GM21528 (cell line): Measurements from ENCODE around the gene MAPK7.

Experiments used
- ATAC-seq: cut with Tn5 transposase; IDR thresholded peaks from one replicate; pipeline ENCODE4 v1.9.1; 2021; ENCODE audit warnings: mild to moderate bottlenecking, moderate library complexity; ENCODE audit not compliant: unreplicated experiment, low FRiP score

Gene MAPK7

DNA sequence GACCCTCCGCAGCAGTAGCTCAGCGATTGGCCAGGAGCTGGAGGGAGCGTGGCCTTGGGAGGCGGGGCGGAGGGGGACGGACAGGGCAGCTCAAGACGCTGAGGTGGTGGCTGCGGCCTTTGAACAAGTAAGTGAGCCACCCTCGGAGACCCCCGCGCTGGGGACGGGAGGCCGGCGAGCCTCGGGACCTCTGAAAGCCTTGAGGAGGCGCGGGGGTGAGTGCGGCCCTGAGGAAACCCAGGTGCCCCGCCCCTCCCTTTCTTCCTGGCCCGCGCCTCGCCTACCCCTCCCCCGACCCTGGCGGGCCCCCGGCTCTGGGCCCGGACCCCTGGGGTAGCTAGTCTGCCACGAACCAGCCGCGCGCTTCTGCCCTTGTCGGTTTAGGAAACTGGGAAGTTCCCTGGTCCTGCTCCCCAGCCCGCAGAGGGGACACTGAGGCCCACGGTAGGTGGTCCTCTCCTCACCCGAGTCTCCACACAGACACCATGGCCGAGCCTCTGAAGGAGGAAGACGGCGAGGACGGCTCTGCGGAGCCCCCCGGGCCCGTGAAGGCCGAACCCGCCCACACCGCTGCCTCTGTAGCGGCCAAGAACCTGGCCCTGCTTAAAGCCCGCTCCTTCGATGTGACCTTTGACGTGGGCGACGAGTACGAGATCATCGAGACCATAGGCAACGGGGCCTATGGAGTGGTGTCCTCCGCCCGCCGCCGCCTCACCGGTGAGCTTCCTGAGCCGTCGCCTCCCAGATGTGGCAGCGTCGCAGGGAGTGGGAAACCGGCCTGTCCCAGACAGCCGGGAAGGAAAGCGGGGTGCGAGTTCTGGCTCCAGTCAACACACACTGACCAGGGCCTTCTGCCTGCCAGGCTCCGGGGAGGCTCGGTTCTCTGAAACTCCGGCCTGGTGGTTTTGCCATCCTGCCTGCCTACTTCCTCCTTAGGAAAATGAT is at the start of gene MAPK7:
Gene MAPK7 (plus strand): TSS at position 83 of the 945 bp plus-strand sequence. CDS start 403 bp downstream, at position 486.
- ATAC-seq: peak; percentile 11

DNA sequence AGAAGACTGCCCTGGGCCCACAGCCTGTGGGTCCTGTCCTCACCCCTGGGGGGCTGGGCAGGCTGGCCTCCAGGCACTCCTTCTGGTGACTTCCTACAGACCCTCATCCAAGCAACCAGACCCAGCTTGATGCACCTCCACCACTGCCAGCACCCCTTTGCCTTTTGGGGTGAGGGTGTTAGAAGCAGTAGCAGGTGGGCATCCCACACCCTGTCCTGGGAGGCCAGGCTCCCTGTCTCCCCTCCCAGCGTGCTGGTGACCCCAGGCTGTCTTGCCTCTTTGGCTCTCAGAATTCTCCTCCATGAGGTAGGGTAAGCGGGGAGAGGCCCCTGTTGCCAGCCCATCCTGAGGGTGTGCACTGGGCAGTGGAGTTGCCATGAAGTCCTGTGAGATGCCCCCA is 49.2 kb upstream of the MAPK7 start:
- no peak for ATAC-seq

DNA sequence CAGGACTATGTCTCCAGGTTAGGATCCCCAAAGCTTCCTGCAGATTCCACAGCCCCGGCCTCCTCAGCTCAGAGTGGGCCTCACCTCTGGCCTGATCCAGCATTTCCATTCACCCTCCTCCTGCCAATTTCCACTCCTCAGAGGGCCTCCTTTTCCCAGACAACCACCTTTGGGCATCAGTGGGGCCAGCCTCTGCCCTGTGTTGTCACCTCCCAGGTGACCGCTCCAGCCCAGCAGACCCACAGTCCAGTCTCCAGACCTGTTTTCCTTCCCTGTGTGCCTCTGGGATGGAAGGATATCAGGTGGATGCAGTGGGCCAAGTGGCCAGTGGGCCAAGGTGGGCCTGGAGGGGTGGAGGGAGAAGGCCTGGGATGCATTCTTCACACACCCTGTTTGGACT is 48.5 kb upstream of the MAPK7 start:
- ATAC-seq: no peak

DNA sequence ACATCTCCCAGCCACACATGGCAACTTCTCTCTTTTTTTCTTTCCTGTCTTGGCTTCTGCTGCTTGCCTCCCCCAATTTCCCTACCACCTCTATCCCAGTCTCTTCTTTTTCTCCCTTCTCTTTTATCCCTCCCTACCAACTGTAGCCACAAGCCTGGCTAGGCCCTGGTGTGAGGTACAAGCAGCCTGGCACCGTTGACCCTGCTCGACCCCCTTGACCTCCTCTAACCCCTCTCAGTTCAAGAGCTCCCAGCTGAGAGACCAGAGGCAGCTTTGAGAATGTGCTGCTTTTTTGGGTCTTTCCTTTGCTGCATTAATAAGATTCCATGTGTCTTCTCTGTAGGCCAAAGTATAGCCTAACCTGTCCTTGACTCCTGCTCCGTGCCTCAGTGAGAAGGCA is 48.0 kb upstream of the MAPK7 start:
- no peak for ATAC-seq

DNA sequence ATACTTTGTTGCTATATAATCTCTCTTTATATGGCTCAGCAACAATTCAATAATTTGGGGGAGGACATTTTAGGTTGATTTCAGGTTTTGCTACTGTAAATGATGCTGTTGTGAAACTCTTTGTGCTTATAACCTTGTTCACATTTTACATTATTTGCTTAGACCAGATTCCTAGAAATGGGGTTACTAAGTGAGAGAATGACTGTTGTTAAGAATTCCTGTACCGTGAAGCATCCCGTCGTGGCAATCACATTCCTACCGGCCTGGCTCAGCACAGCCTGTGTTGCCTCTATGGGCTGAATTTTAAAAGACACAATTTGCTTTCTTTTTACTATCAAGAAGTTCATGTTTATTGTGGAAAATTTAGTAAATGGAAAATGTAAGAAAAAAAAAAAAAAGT is 47.2 kb upstream of the MAPK7 start:
- no peak for ATAC-seq

DNA sequence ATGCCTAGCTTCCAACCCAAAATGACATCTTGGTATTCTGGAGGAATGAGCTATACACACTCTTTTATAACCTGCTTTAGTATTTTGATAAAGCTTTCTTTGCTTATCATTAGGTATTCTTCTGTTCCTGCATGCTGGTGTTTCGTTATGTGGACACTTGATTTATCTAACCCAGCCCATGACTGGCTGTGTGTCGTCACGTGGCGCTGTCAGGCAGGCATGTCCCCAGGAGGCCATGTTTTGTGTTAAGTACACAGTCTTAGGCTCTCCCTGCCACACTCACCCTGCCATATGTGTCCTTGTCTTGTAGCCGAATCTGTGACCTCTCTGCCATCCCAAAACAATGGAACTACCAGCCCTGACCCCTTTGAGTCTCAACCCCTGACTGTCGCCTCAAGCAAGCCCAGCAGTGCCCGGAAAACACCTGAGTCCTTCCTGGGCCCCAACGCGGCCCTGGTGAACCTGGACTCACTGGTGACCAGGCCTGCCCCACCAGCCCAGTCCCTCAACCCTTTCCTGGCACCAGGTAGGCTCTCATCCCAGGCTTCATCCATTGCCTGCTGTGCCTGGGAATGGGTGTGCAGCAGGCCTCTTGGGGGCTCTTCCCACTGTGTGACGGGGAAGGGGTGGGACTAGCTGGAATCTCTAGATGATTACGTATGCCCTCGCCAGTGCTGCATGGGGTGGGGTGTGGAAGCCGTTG is 46.6 kb upstream of the MAPK7 start:
- no peak for ATAC-seq

DNA sequence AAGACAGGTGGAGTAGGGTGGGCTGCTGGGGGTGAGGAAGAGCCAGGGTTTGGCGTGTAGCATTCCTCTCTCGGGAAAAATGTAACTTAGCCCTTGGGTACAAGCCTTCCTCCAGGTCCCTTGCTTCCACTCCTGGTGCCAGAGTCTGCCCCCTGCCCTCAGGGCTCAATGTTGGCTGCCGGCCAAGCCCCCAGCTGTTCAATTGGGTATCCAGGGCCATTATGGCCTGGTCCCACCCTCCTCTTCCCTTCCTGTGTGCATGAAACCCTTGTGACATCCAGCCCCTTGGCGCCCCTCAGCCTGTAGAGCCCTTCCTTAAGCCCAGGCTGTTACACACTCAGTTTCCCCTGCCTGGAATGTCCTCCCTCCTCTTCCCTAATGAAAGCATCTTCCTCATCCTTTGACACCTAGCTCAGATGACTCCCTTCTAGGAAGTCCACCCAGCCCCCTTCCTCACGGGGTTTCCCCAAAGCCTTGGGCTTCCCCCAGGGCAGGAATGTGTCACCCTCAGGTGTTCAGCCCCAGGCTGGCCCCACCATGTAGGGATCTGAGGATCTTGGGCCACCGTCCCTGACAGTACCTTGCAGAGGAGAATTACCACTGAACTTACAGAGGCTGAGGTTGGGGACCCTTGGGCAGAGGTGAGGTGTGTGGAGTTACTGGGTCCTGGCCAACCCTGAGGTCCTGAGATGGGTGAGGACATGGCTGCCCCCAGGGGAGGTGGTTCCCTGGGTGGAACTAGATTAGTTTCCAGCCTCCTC is 45.7 kb upstream of the MAPK7 start:
- ATAC-seq: no peak

DNA sequence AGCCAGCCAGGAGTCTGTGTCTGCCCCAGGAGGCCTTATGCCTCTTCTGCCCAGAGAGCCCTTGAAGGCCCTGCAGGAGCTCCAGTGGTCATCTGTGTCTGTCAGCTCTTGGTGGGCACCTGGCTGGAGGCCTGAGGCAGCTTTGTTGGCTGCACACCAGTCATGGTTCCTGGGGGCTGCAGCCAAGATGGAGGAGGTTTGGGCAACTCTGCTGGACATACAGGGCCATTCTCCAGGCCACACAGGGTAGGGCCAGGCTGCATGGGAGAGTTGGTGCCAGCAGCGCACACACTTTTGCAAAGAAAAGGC is 45.2 kb upstream of the MAPK7 start:
- ATAC-seq: no peak

DNA sequence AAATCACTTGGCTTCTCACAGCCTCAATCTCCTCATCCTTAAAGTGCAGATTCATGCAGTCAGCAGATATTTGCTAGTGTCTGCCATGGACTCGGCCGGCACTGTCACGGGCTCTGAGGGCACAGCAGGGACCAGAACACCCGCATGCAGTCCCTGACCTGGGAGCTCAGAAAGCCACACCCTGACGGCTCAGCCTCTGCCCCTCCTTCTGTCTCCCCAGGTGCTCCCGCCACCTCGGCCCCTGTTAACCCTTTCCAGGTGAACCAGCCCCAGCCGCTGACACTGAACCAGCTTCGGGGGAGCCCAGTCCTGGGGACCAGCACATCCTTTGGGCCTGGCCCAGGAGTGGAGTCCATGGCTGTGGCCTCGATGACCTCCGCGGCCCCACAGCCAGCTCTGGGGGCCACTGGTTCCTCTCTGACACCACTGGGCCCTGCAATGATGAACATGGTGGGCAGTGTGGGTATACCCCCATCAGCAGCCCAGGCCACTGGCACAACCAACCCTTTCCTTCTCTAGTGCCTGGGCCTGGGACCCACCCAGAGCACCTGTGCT is 44.5 kb upstream of the MAPK7 start:
- no peak for ATAC-seq

DNA sequence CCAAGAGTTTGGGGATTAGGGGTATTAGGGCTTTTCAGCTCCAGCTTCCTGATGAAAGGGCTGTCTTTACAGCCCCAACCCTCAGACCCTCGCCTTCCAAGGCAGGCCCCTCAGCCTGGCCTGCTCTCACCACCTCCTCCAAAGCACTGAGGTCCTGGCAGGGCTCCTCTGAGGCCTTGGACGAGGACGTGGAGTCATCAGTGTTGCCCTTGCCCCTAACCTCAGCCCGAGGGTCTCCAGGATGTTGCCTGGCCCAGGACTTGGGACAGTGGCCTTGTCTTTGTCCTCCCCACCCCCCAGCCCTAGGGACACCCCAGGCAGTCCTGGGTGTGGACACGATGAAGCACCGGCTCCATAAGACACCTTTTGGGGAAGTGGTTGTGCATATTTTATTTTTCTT is 44.0 kb upstream of the MAPK7 start:
- ATAC-seq: no peak

DNA sequence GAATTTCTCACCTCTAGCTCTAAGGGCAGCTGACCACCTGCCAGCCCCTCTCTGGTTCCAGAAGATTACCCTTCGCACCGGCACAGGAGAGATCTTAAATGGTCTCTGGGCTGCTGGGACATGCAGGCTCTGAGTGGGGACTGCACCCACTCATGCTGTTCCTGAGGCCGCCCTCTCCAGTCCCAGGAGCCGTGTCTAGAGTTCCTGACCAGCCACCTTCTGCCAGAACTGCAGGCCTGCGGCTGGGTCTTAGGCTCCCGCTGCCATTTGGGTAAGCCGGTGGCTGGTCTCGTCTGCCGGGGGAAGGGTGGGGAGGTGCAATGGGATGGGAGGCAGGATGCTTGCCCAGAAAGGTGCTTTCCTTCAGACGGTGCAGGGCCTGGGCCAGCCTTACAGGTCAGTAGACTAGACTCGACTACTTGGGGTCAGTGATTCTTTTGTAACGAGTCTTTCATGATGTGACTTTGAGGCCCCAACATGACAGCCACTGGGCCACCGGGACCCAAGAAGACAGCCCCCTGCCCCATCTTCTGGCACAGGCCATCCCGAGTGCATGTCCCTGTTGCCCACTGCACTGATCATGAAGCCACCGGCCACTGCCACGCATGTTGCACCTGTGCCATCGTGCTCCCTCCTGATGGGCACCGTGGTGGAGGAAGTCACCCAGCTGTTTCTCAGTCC is 42.2 kb upstream of the MAPK7 start:
- ATAC-seq: no peak

DNA sequence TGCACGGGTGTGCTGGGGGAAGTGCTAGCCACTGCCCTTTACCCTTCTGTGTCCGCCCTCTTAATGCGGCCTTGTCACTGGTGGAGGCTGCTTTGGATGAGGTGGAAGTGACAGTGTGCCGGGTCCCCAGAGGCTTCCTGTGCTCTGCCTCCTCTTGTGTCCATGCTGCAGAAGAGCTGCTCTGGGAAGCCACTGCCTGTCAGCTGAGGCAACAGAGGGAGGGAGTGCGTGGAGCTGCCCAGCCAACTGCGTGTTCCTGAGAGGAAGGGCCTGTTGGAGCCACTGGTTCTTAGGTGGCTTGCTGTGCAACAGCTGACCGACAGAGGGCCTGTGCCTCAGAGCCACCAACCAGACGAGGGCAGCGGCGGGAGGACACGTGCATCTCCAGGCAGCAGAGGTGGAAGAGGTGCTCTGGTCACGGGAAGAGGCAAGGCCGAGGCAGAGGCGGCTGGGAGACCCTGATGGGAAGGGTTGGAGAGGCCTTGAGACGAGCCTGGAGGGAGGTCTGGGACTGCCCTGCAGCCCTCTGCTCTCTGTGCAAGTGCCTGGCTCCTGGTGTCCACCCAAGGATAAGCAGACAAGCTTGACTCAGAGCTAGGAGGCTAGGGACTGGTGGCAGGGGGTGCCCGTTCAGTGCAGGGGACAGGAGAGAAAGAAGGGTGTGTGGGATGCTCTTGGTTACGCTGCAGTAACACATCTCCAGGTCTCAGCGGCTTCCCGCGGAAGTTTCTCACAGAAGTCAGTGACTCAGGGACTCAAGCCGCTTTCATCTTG is 41.2 kb upstream of the MAPK7 start:
- ATAC-seq: no peak

DNA sequence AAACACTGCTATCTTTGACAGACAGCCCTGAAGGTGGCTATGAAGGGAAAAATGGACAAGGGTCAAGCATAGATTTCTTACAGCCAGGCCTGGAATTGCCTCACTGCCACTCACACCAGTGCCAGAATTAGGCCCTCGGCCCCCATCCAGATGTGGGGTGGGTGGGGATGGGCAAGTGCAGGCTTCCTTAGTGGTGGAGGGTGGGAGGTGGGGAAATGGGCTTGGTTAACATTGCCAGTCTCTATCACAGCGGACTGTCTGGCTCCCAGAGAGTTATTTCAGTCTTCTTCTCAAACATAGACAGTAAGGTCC is 40.6 kb upstream of the MAPK7 start:
- ATAC-seq: no peak

DNA sequence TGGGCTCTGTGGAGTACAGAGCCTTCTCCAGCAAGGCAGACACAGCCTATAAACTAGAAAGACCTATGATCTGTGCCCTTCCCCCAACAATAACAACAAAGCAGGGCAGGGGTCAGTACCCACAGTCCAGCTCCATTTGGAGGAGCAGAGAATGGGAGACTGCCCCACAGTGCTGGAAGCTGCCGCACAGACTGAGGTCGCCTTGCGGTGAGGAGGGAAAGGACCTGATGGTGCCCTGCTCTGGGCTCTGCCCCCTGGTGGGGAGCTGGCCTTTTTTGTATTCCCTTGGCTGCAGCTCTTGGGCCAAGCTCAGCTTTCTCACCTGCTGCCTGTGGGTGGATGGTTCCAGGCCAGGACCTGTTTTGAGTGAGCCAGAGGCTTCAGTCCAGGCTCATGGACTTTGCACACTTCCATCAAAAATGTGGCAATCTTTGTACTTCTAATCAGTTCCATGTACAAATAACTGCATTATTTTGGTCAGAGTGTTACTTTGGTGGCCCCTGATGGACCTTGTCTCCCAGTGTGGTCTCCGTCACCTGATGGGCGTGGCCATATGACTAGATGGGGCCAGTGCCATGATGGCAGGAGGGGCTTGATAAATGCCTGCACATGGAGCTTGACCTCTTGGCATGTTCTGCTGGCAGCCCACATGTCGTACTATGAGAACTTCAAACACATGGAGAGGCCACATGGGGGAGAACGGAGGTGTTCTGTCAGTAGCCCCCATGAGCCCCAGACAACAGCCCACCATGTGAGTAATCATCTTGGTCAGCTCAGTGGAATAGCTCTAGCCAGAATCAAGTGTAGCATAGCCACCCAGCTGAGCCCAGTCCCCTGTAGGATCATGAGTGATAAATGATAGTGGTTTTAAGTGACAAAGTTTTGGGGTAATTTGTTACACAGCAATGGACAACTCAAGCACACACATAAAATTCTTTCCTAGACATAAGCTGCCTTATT is 40.0 kb upstream of the MAPK7 start:
- no peak for ATAC-seq

DNA sequence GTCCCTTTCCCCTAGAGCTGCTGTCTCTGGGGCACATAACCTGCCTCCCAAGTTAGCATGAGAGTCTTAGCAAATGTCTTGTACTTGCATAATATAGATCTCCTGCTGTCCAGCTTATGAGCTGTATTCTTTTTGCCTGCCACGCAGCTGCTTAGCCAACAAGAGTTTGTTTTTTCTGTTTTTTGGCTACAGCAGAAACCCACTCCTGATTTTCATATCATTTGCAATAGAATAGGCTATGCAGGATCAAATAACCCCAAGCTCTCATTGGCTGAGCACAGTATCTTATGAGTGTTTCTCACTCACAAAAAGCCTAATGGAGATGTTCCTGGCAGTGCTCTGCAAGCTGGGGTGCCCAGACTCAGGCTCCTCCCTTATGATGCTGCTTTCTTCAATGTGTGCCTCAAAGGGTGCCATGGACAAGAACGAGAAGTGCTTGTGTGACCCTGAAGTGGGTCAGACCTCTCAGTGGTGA is 38.9 kb upstream of the MAPK7 start:
- no peak for ATAC-seq

DNA sequence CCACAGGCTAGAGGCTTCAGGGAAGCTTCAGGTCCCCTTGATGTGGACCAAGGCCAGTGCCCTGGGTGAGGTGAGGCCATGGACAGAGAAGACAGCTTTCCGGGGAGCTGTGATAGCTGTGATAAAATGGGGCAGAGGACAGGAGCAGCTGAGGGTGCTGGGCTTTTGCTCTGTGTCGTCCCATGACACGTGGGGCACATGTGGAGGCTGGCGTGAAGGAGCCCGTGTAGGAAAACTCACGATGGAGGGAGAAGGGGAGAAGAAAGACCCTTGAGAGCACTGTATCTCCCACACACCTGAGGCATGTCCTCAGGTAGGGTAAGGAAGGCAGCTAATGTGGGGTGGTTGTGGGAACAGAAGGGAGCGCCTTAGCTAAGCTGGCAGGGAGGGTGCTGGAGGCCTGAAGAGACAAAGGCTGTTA is 37.1 kb upstream of the MAPK7 start:
- ATAC-seq: no peak

DNA sequence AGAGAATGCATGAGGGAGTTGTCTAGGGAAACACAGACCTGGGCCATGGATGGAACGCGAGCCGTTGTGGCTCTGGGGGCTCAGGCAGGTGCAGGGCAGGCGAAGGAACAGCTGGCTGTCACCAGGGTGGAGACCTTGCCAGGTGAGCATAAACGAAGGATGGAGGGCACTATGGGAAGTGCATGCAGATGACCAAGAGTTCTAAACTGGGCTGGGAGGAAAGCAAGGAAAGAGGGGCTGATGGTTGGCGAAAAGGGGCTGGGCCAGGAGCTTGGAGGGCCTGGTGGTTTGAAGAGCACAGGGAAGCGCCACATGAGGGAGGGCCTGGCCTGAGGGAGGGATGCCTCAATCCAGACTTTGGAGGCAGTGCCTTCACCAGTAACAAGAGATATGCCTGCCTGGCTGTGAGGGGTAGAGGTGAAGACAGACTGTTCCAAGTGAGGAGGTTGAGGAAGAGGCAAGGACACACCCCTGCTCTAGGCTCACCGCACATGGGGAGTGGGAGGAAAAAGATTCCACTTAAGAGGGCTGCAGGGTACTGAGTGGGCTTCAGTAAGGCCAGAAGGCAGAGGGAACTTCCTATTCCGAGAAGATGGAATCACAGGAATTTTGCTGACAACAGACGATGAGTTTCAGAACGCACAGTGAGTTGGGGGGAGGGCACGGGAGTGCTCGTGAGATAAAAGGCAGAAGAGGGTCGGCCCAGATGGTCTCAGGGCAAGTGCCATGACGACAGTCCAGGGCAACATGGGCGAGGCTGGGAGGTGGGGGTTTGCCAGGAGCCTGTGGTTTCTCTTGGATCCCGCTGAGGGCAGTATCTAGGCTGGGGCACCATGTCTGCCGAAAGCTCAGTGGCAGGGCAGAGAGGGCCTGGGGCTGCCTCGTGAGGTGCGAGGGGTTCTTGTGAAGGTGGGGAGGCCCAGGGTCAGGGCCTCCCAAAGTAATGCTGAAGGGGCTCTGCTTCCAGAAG is 36.4 kb upstream of the MAPK7 start:
- no peak for ATAC-seq
